Lower leg skin (tissue), 3 donors: Measurements from ENCODE around the gene SPATA33.

Source experiments
- CTCF ChIP-seq, 3 donors: fragments of 450-650 bp; IDR thresholded peaks; one replicate each; pipeline ENCODE4 v1.5.1; 2016; ENCODE audit warnings: antibody characterized with exemption in 3 of 3, mild to moderate bottlenecking in 3 of 3, moderate library complexity in 2 of 3
- POLR2A ChIP-seq, 2 donors: fragments of 450-650 bp; IDR thresholded peaks; one replicate each; pipeline ENCODE4 v1.6.1; 2016 to 2017; ENCODE audit warnings: antibody characterized with exemption in 2 of 2, mild to moderate bottlenecking in 1 of 2, moderate library complexity in 1 of 2

DNA sequence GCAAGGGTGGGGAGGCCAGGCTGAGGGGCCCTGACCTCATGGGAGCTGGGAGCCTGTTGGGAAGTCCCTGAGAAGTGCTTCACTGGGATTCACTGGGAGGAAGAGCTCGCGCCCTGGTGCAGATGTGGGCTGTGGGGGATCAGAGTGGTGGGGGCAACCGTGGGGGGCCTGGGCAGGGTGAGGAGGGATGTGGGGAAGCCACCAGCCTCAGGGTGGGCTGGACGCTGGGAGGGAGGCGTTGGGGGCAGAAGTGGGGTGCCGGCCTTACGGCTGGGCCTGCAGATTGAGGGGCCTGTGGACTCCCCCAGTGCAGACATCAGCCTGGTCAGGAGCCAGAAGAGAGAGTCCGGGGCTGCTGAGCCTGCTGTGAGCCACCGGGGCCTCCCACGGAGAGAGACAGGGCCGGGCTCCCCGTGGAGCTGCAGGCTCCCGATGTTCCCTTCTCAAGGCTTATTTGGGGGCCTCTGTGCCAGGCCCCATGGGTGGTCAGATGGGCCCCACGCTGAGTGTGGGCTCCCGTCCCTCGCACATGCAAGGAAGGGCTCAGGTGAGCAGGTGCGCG, 36.4 kb upstream of the SPATA33 start:
- no peak for TF ChIP-seq POLR2A (IDR thresholded peaks at IDR 0.05)
- no peak for TF ChIP-seq CTCF (IDR thresholded peaks at IDR 0.05)
